ENCODE results near the gene GABBR2. TPM values are rescaled to one million over a fixed set of nuclear protein-coding genes. Genes with fewer than 3 reads are reported as not detected.

The GABBR2 gene
- total and polyA plus RNA-seq, 2 of the 8 experiments (the other 6 are each of a cell fraction or from before 2014, with no cell fraction given), result 0.50 to 1.2 TPM

GRCh38 chr9:98374385-98375051, 334.2 kb downstream of the GABBR2 start:
- H3K23ac ChIP-seq (ENCODE audit: insufficient read length), result no peak overlapping the region
- H3K79me1 ChIP-seq (ENCODE audit: low read depth, low read length), result no peaks in the 10 kb centered on the region
- H4K5ac ChIP-seq (ENCODE audit: insufficient read length, low read depth, low read length), result no peak overlapping the region
- WGBS, 2 experiments (ENCODE audit: extremely low coverage in 1 of 2, insufficient coverage in 1 of 2, insufficient read length in 1 of 2, insufficient replicate concordance in 2 of 2, low coverage in 1 of 2, low lambda C conversion rate in 2 of 2, missing lambda C conversion rate in 1 of 2), result 88% methylated on average over 10 of the region's 10 CpGs; no CpG with 5 or more reads in 1 of the 2 experiments
- no peaks in the 10 kb centered on the region for H3K36me3 ChIP-seq (ENCODE audit: control insufficient read depth in 2 of 4, insufficient read depth in 4 of 4, low read length in 3 of 4)
- H4K91ac ChIP-seq (replicated peaks; ENCODE audit: insufficient read length, low read length), result no peak overlapping the region
- no peak overlapping the region for H3K4me3 ChIP-seq (ENCODE audit: extremely low read depth in 1 of 4, insufficient read depth in 2 of 4, low read depth in 3 of 4, low read length in 4 of 4)
- no peaks in the 10 kb centered on the region for H3K79me2 ChIP-seq (ENCODE audit: control insufficient read depth in 1 of 2, insufficient read depth in 2 of 2, low read length in 2 of 2)
- no peak overlapping the region for H2BK15ac ChIP-seq (ENCODE audit: low read length)
- H3K4me2 ChIP-seq (ENCODE audit: insufficient read depth in 1 of 2, low read depth in 2 of 2, low read length in 2 of 2), result no peak overlapping the region
- H3K9ac ChIP-seq (replicated peaks in 1 of 4; ENCODE audit: extremely low read depth in 1 of 4, low read depth in 3 of 4, low read length in 3 of 4), result no peak overlapping the region
- no peak overlapping the region for H2AK5ac ChIP-seq (ENCODE audit: low read depth, low read length)
- H3K4me1 ChIP-seq (replicated peaks in 1 of 4; ENCODE audit: control insufficient read depth in 3 of 4, insufficient read depth in 4 of 4, low read length in 3 of 4), result no peaks in the 10 kb centered on the region; a peak in 2 of 7 replicates
- no peak overlapping the region for H3K14ac ChIP-seq (ENCODE audit: insufficient read length)
- no peak overlapping the region for H2BK20ac ChIP-seq (ENCODE audit: low read length)
- H2BK5ac ChIP-seq (ENCODE audit: low read depth, low read length), result no peak overlapping the region
- 0 out of 2 replicates have a peak, but pooled peaks have one; percentile 21 for TF ChIP-seq TEAD4 (IDR thresholded peaks at IDR 0.05; ENCODE audit: low read depth, low read length)
- no peak for TF ChIP-seq TCF12 (IDR thresholded peaks at IDR 0.05; ENCODE audit: low read depth, low read length)
- CTCF ChIA-PET (ENCODE audit: partially characterized antibody), result interaction anchor here (0.8 to 1.5 kb wide), 3 partner anchors 9 to 59 kb away, joined by 4 to 7 read pairs (median 4); no protein-coding TSS in a partner anchor
- H3K9me3 ChIP-seq (ENCODE audit: insufficient read depth in 2 of 2, low read depth in 1 of 2, low read length in 1 of 2), result no peaks in the 10 kb centered on the region
- H3K18ac ChIP-seq (ENCODE audit: extremely low read depth, low read length), result no peak overlapping the region
- FAIRE-seq, result no peak
- no peak overlapping the region for H3K4ac ChIP-seq (replicated peaks; ENCODE audit: insufficient read length, low read depth, low read length)
- H3K27me3 ChIP-seq (replicated peaks in 1 of 4; ENCODE audit: control insufficient read depth in 3 of 4, extremely low read depth in 1 of 4, insufficient read depth in 3 of 4, low read length in 3 of 4), result no peaks in the 10 kb centered on the region
- no peak overlapping the region for H3K56ac ChIP-seq (replicated peaks; ENCODE audit: insufficient read length, low read depth, low read length)
- no peak overlapping the region for H2BK12ac ChIP-seq (ENCODE audit: low read depth, low read length)
- no peak overlapping the region for H2BK120ac ChIP-seq (replicated peaks; ENCODE audit: low read depth, low read length)
- POLR2A ChIA-PET (ENCODE audit: partially characterized antibody), result no interaction called here
- no peak overlapping the region for H4K8ac ChIP-seq (ENCODE audit: extremely low read depth, insufficient read depth, low read length)
- H3K23me2 ChIP-seq (ENCODE audit: low read depth, low read length), result no peaks in the 10 kb centered on the region
- no peaks in the 10 kb centered on the region for H4K20me1 ChIP-seq (replicated peaks in 1 of 2; ENCODE audit: control insufficient read depth in 1 of 2, insufficient read depth in 2 of 2, low read length in 2 of 2)
- DNase-seq (ENCODE audit: low read depth in 1 of 2, low spot score in 2 of 2), result no peak
- no peak overlapping the region; the same call in 1 of the 2 replicates for H2AFZ ChIP-seq (ENCODE audit: low read length)
- no peak overlapping the region for H3K27ac ChIP-seq (ENCODE audit: low read depth, low read length)

Data from H1 (cell line).